LoVo (cell line): ENCODE data around the gene ABHD15.

Source experiments
- DNase-seq: peaks from one replicate; pipeline ENCODE4 v3.0.0-alpha.2; 2016; ENCODE audit warnings: low spot score

Gene ABHD15

DNA sequence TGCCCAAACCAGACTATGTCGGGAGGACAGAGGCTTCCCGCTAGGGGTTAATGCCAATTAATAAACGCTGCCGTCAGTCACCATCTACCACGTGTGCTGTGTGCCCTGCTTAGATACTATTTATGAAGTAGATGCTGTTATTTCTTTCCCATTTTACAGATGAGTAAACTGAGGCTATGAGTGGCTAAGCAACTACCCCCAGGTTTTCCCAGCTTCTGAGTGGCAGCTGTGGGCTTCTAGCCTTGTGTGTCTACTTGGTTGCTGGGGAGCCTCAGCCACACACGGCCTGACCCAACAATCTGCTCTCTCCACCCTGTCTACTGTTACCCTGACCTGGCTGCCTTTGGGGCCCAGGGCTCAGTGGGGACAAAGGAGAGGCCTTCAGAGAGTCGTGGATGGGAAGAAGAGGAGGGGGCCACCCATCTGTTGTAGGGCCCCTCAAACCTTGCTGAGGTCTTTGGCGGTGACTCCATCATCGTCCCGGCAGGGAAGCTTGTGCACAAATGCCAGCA, 15.5 kb upstream of the ABHD15 start:
- DNase-seq = no peak

DNA sequence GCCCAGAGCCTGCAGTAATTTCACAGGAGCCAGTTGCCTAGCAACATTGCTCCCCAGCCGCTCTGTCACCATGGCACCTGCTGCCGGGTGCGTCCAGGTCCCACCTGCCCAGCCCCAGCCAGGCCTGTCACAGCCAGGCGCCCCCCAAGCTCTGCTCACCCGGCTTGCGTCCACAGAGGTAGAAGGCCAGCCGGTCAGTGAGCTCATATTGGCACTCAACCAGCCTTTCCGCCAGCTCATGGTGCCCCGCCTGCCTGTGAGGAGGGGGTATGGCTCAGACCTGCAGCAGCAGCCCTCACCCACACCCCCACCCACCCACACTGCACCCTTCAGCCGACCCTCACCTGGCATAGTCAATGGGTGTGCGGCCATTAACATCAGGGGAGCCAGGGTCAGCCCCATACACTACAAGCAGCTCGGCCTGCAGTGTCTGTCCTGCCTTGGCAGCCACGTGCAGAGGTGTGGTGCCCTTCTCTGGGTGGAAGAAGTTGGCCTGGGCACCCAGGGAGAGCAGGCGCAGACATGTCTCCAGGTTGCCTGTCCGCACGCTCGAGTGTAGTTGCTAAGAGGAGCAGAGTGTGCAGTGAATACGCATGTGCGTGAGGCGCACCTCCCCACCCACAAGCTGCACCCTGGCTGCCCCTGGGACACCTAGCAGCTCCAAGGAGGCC, 14.9 kb upstream of the ABHD15 start:
- DNase-seq = no peak

- peak; percentile 61 for DNase-seq
These were observed 13.3 kb upstream of the ABHD15 start for GRCh38 chr17:29579866-29580771.

GRCh38 chr17:29578626-29579485, 12.0 kb upstream of the ABHD15 start:
- DNase-seq = no peak

DNA sequence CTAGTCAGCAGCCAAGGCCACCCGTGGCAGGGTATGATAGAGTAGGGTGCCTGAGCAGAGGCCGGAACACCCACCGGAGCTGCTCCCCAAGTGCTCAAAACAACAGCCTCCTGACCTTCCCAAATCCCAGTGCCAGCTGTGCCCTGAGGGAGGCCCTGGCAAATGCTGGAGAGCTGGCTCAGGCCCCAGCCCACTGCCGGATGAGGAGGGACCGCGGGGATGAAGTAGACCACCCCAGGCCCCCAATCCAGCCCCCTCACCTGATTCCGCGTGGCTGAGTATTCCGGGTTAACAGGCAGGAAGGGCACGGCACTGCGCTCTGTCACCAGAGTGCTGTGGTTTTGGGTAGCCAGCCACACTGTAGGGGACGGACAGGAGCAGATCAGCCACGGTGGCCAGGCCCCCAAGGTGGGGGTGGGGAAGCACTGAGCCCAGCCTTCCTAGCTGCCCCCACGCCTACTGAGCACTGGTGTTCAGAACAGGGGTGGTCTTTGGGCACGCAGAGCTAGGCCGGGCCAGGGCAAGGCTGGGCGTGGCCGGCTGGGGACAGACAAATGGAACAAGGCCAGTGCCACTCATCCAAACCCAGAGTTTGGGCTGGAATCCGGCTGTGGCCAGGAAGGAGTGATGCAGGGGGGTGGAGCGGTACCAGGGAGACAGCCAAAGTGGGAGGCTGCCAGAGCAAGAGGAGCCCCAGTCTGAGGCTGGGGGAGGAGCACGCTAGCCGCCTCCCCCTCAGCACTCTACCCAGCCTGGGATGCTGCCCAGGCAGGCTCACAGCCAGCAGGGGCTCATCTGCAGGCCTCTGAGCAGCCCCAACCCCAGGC, 10.8 kb upstream of the ABHD15 start:
- no peak for DNase-seq

GRCh38 chr17:29577001-29577370, 10.1 kb upstream of the ABHD15 start:
- DNase-seq = no peak

DNA sequence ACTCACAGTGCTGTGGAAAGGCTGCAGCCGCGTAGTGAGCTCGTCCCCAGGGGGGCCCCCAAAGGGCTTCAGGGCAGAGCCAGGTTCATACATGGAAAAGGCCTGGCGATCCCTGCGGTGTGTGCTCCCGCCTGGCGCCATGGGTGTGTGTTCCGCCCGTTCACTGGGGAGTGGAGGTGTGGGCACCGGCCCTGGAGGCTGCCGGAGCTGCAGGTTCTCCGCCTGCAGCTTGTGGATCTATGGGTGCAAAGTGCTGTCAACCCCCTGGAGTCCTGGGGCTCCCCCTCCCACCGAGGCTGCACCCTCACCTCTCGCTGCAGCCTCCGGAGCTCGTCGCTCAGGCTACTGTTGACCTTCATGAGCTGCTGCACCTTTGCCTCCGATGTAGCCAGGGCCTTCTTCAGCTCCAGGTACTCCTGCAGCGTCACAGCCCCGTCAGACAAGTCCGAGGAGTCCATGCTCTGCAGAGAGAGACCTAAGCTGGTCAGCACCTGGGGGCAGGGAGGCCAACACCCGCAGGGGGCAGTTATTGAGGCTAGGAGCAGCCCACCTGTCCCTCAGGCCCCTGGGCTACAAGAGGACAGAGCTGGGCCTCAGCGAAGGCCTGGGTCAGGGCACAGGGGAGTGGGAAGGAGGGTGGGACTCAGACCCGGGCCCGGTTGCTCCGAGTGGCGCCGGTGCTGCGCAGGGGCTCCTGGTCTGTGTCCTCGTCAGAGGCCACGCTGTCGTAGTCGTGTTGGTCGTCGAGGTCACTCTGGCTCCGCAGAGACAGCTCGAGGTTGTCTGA, 9.6 kb upstream of the ABHD15 start:
- no peak for DNase-seq

DNA sequence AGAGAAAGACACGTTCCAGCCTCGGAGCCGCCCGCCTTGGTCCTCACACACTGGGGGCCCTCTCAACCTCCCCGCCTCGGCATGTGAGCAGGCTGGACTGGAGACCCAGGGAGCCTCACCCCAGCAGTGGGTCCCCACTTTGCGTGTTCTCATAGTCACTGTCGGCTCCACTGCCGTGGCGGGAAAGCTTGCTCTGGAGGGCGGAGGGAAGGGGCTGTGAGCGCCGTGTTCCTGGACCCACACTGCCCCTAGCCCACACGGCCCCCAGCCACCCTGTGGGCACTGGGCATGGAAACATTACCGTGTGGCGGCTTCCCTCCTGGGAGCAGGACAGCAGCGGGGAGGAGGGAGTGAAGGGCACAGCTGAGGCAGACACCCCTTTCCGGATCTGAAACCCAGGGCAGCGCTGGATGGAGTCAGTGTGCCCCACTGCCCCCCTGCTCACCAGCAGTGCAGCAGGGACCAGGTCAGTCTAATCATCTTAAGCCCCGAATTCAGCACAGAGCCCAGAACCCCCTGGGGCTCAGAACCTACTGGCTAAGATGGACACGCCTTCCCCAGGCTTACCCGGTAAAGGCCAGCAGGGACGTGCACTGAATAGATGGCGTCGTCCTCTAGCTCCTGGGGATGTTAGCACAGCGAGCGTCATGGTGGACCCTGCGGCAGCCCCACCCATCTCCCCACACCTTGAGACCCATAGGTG, 8.8 kb upstream of the ABHD15 start:
- DNase-seq = no peak

DNA sequence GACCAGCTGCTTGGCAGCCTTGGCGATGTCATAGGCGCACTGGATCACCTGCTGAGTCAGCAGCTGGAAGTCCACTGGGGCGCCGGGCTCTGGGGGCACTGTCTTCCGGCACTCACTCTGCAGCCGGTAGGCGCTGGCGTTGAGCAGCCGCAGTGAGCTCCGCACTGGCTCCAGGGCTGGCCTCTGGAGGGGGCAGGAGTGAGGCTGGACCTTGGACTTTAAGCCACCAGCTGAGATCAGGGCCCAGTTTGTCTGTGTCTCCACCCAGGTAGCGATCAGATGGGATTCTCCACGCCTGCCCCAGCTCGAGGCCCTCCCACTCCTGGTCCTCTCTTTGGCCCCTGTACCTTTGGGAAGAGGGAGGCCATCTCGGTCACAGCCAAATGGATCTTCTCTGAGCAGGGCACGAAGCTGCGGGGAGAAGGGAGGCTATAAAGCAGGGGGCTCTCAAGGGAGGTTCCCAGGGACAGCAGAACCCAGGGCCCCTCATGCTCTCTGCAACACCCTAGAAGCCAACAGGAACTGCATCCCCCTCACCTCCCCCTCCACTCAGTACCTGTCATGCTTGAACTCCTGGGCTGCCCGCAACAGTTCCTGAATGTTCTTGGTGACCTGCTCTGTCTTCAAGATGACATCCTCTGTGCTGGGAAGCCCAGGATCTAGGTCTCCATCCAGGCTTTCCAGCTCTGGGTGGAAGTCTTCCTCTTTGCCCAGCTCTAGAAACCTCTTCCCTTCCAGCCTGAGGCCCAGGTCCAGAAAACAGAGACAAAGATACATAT, 8.1 kb upstream of the ABHD15 start:
- DNase-seq = no peak

- no peak for DNase-seq
These were observed 7.3 kb upstream of the ABHD15 start for GRCh38 chr17:29573871-29574731.

DNA sequence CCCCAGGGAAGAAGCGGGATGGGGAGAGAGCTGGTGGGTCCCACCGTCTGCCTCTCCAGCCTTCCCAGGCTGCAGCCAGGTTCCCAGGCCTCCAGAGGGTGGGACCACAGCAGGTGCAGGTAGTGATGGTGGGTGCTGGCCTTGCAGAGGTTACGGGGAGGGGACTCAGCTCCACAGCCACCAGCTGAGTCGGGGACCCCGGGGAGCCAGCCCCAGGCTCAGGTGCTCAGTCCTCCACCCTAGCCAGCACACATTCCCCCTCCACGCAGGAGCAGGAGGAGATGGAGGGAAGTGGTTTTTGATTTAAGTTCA, 6.7 kb upstream of the ABHD15 start:
- DNase-seq = no peak

GRCh38 chr17:29572691-29573557, 6.1 kb upstream of the ABHD15 start:
- no peak for DNase-seq

- no peak for DNase-seq
These were observed 5.2 kb upstream of the ABHD15 start for GRCh38 chr17:29571883-29572681.

- DNase-seq = no peak
These were observed 4.6 kb upstream of the ABHD15 start for GRCh38 chr17:29571486-29571882.

DNA sequence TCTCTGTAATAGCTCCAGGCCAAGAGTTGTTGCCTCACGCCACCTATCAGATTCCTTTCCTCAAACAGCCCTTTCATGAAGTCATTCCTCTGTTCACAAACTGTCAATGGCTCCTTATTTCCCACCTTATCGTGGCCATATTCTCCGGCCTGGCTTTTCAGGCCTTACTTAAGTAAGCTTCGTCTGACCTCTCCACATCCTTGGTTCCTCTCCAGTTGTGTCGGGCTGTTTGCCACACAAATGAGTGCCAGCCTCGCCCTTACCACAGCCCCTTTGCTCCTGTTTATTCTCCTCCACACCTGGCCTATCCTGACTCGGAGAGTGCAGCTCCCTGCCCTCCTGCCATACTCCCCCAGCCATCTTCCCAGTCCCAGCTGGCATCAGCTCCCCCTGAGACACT, 3.7 kb upstream of the ABHD15 start:
- no peak for DNase-seq

DNA sequence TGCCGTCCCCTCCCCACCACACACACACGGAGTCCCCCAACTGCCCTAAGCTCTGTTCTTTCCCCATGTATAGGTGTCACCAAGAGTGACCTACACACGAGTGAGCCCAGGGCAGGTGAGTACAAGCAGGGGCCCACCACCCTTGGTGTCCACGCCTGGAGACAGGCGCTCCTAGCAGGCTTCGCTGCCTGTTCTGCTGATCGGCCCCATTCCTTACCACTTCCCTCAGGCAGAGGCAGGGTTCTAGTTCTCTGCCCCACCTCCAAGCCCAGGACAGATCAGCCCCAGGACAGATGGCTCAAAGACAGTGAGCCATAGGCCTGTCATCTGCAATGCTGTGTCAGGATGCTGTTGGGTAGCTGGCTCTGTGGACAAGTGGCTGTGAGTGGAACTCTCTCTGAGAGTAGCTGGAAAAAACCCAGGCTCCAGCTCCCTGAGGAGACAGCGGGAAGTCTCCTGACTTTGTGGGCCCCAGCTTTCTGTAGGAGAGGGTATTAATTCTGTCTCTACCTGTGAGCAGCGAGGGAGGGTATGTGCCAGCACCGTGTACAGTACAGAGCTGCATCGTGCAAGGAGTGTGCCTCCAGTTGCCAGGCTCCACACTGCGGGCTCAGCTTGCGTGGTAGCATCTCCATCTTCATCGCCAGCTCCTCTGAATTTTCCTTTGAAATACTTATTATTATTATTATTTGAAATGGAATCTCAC, 2.6 kb upstream of the ABHD15 start:
- no peak for DNase-seq
